Endothelial cell of umbilical vein (primary cell): Measurements from ENCODE around the gene LAMC2.

Experiments used
- CTCF ChIP-seq, 2 donors: IDR thresholded peaks; 1 replicate in 1 of 2; 2 replicates in 1 of 2; pipeline ENCODE4 v1.5.1; 2011; ENCODE audit warnings: low read length in 2 of 2, mild to moderate bottlenecking in 2 of 2, moderate library complexity in 2 of 2, control low read depth in 1 of 2, inconsistent platforms in 1 of 2, low read depth in 1 of 2; ENCODE audit not compliant: insufficient read depth in 1 of 2; ENCODE audit errors: extremely low read depth in 1 of 2
- FOS ChIP-seq: IDR thresholded peaks from 2 replicates; pipeline ENCODE4 v1.6.1; 2011; ENCODE audit warnings: mild to moderate bottlenecking, low read length, moderate library complexity, borderline replicate concordance; ENCODE audit not compliant: insufficient read depth
- POLR2AphosphoS5 ChIP-seq: IDR thresholded peaks from 2 replicates; pipeline ENCODE4 v1.6.1; 2012; ENCODE audit warnings: low read depth, mild to moderate bottlenecking, control low read depth, low read length, moderate library complexity; ENCODE audit not compliant: insufficient read depth

DNA sequence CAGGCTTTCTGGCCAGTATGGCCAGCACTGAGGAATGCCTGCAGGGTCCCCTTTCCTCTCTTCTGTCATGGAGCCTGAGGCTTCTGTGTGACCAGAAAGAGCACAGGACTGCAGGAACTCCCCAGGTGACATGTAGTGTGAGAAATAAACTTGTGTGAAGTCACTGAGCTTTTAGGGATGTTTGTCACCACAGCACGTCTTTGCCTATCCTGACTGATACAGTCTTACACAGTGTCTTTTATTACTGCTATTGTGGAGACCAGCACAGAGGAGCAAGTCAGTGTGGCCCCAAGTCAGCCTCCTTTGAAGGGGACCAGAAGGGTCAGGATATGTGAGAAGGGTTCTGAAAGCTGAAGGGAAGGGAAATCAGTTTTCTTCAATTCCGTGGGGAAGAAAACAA is 102.5 kb downstream of the LAMC2 start:
- no peak for TF ChIP-seq CTCF (IDR thresholded peaks at IDR 0.05; ENCODE audit: extremely low read depth in 1 of 2, insufficient read depth in 1 of 2, low read depth in 1 of 2, low read length in 2 of 2)
- no peak for TF ChIP-seq POLR2AphosphoS5
- no peak for TF ChIP-seq FOS
